A549 (cell line): Measurements from ENCODE around the gene GATAD1. TPM values are rescaled to one million over a fixed set of nuclear protein-coding genes. Genes with fewer than 3 reads are reported as not detected.

ENCODE experiments used
- ATAC-seq, 2 experiments: fragments of 200-7000 bp in 1 of 2; fragments of >200 bp in 1 of 2; cut with Nextera tagmentation in 1 of 2; cut with Tn5 transposase in 1 of 2; 3 replicates each; pipeline versions ENCODE4 v1.8.0 to v1.9.1; 2018 to 2020; ENCODE audit warnings: mild to moderate bottlenecking in 1 of 2, moderate library complexity in 1 of 2
- CTCF ChIA-PET: fragments of 300-600 bp; sonication (Branson Sonifier 250); formaldehyde crosslinking; extraction: SDS; loops from one replicate; lab custom pipeline; 2021; ENCODE audit warnings: antibody characterized with exemption, inconsistent platforms; lab: Yijun Ruan, JAX
- POLR2A ChIA-PET: fragments of 350-600 bp; formaldehyde crosslinking; extraction: SDS; loops from one replicate; lab custom pipeline; 2021; ENCODE audit warnings: antibody characterized with exemption, inconsistent platforms; lab: Yijun Ruan, JAX
- DNase-seq, 2 experiments: peaks; one replicate each; pipeline versions ENCODE4 v3.0.0 to v3.0.0-alpha.2; 2011 to 2016; ENCODE audit warnings: low read depth in 1 of 2, low spot score in 1 of 2
- FAIRE-seq: peaks from 2 replicates; lab custom pipeline; 2011; peaks lifted over from hg19 to GRCh38; lab: Jason Lieb, UNC
- H3K27ac ChIP-seq, 2 experiments: fragments of >200 bp; sonication (Bioruptor Twin); formaldehyde crosslinking; 3 replicates each; pipeline ENCODE4 v1.5.1; 2016 to 2017
- H3K4me1 ChIP-seq: fragments of >200 bp; sonication (Bioruptor Twin); formaldehyde crosslinking; 3 replicates; pipeline ENCODE4 v1.6.1; 2016
- H3K4me2 ChIP-seq: fragments of >200 bp; sonication (Bioruptor Twin); formaldehyde crosslinking; 3 replicates; pipeline ENCODE4 v1.6.1; 2016
- H3K4me3 ChIP-seq: fragments of >200 bp; sonication (Bioruptor Twin); formaldehyde crosslinking; 3 replicates; pipeline ENCODE4 v1.5.1; 2016
- H3K9me3 ChIP-seq: fragments of >200 bp; sonication (Bioruptor Twin); formaldehyde crosslinking; 3 replicates; pipeline ENCODE4 v1.6.1; 2016
- ATOH8 ChIP-seq: fragments of 250-450 bp; sonication (Bioruptor Pico); IDR thresholded peaks from 2 replicates; pipeline ENCODE4 v1.5.0; 2020; ENCODE audit warnings: low read depth, mild to moderate bottlenecking, moderate library complexity
- CBX2 ChIP-seq: fragments of 200-600 bp; sonication (generic); IDR thresholded peaks from 2 replicates; pipeline ENCODE4 v1.6.1; 2016; ENCODE audit warnings: low read depth, mild to moderate bottlenecking, borderline replicate concordance
- CEBPB ChIP-seq, 2 experiments: fragments of >200 bp in 1 of 2; sonication (Bioruptor Twin) in 1 of 2; formaldehyde crosslinking in 1 of 2; IDR thresholded peaks; 2 replicates each; pipeline ENCODE4 v1.6.1; 2012 to 2016
- CHD2 ChIP-seq: fragments of 150-350 bp; IDR thresholded peaks from 2 replicates; pipeline ENCODE4 v1.6.1; 2014; ENCODE audit warnings: low read length; ENCODE audit not compliant: partially characterized antibody
- CTCF ChIP-seq: fragments of >200 bp; sonication (Bioruptor Twin); formaldehyde crosslinking; IDR thresholded peaks from 3 replicates; pipeline ENCODE4 v1.5.1; 2016
- EHF ChIP-seq: fragments of 250-450 bp; sonication (Bioruptor Pico); IDR thresholded peaks from 2 replicates; pipeline ENCODE4 v1.5.0; 2020; ENCODE audit warnings: mild to moderate bottlenecking
- ELK1 ChIP-seq: fragments of 150-350 bp; IDR thresholded peaks from 2 replicates; pipeline ENCODE4 v1.6.1; 2014; ENCODE audit warnings: low read depth, mild to moderate bottlenecking, low read length
- FOXS1 ChIP-seq: fragments of 250-450 bp; sonication (Bioruptor Pico); IDR thresholded peaks from 2 replicates; pipeline ENCODE4 v1.5.0; 2020; ENCODE audit warnings: mild to moderate bottlenecking, moderate library complexity
- HMGXB4 ChIP-seq: fragments of 250-450 bp; sonication (Bioruptor Pico); IDR thresholded peaks from 2 replicates; pipeline ENCODE4 v1.5.0; 2021; ENCODE audit warnings: mild to moderate bottlenecking, moderate library complexity, borderline replicate concordance
- HOXB13 ChIP-seq: fragments of 250-450 bp; sonication (Bioruptor Pico); IDR thresholded peaks from 2 replicates; pipeline ENCODE4 v1.5.0; 2020; ENCODE audit warnings: low read depth, mild to moderate bottlenecking, moderate library complexity
- JUNB ChIP-seq: fragments of >200 bp; sonication (Bioruptor Twin); formaldehyde crosslinking; IDR thresholded peaks from 2 replicates; pipeline ENCODE4 v1.6.1; 2016
- KDM1A ChIP-seq: fragments of 200-600 bp; sonication (generic); IDR thresholded peaks from 2 replicates; pipeline ENCODE4 v1.6.1; 2016; ENCODE audit warnings: low read depth, mild to moderate bottlenecking
- MAFK ChIP-seq: fragments of 450-650 bp; IDR thresholded peaks from 2 replicates; pipeline ENCODE4 v1.6.1; 2014; ENCODE audit not compliant: partially characterized antibody
- MAZ ChIP-seq: fragments of 150-350 bp; IDR thresholded peaks from 2 replicates; pipeline ENCODE4 v1.6.1; 2014; ENCODE audit warnings: antibody characterized with exemption, low read depth, low read length, borderline replicate concordance
- NFE2L2 ChIP-seq: fragments of 150-350 bp; conservative IDR thresholded peaks from 2 replicates; pipeline ENCODE4 v1.6.1; 2014; ENCODE audit warnings: low read length
- NR3C1 ChIP-seq: fragments of >200 bp; sonication (Bioruptor Twin); formaldehyde crosslinking; IDR thresholded peaks from 3 replicates; pipeline ENCODE4 v1.6.1; 2017
- POLR2AphosphoS2 ChIP-seq: conservative IDR thresholded peaks from 2 replicates; pipeline ENCODE4 v1.6.1; 2012; ENCODE audit warnings: low read length, improper control_type of control experiment, inconsistent platforms
- RARB ChIP-seq: fragments of 250-450 bp; sonication (Bioruptor Pico); IDR thresholded peaks from 2 replicates; pipeline ENCODE4 v1.8.0; 2021; ENCODE audit warnings: mild to moderate bottlenecking, moderate library complexity
- RNF2 ChIP-seq: fragments of 200-600 bp; sonication (generic); IDR thresholded peaks from 2 replicates; pipeline ENCODE4 v1.6.1; 2016; ENCODE audit warnings: low read depth, mild to moderate bottlenecking, antibody characterized with exemption, moderate library complexity, borderline replicate concordance
- SMC3 ChIP-seq: fragments of >200 bp; sonication (Bioruptor Twin); formaldehyde crosslinking; IDR thresholded peaks from 3 replicates; pipeline ENCODE4 v1.6.1; 2018; ENCODE audit warnings: inconsistent platforms
- SREBF2 ChIP-seq: fragments of 450-650 bp; IDR thresholded peaks from 2 replicates; pipeline ENCODE4 v1.6.1; 2014; ENCODE audit warnings: mild to moderate bottlenecking, moderate library complexity
- TP53 ChIP-seq: fragments of 250-450 bp; sonication (Bioruptor Pico); IDR thresholded peaks from 2 replicates; pipeline ENCODE4 v1.5.0; 2021; ENCODE audit warnings: mild to moderate bottlenecking, moderate library complexity
- WGBS: methylation state at CpG from one replicate; pipeline ENCODE4 v1.1.6; 2017; ENCODE audit errors: missing lambda C conversion rate; 5-methylcytosine and 5-hydroxymethylcytosine counted together
- polyA plus RNA-seq, 4 experiments: library from polyadenylated mRNA; depleted of rRNA in 3 of 4; stranded (reverse); fragments of >200 nt; fragmentation: RNase III in 1 of 4; extraction: RNeasy Plus Mini Kit Qiagen cat#74134 plus additional on column Dnase treatment in 1 of 4; gene quantifications; 2 replicates in 3 of 4; 3 replicates in 1 of 4; pipeline ENCODE4 v1.2.3, GENCODE V29; 2011 to 2017
- TF ChIP-seq, protein P1 (sequence below): fragments of 450-650 bp; IDR thresholded peaks from 2 replicates; pipeline ENCODE4 v1.6.1; 2014; ENCODE audit warnings: antibody characterized with exemption
- TF ChIP-seq, protein P2 (sequence below): fragments of >200 bp; sonication (Bioruptor Twin); formaldehyde crosslinking; IDR thresholded peaks from 3 replicates; pipeline ENCODE4 v1.6.1; 2016

GATAD1 gene
- polyA plus RNA-seq, 2 of the 4 experiments (the other 2 are of a cell fraction): 20.8 to 35.7 TPM

- ChIA-PET POLR2A (no interaction called here), CTCF (no interaction called here)
- no peak overlapping the region for H3K4me3 ChIP-seq
- ATAC-seq (no peak), DNase-seq (no peak), FAIRE-seq (no peak)
- no peaks in the 10 kb centered on the region for H3K9me3 ChIP-seq
- no peak overlapping the region for H3K4me2 ChIP-seq
- TF ChIP-seq ELK1 (no peak), CHD2 (no peak), CEBPB (IDR thresholded peaks at IDR 0.05) (no peak), NFE2L2 (no peak)
- TF ChIP-seq, protein P1, sequence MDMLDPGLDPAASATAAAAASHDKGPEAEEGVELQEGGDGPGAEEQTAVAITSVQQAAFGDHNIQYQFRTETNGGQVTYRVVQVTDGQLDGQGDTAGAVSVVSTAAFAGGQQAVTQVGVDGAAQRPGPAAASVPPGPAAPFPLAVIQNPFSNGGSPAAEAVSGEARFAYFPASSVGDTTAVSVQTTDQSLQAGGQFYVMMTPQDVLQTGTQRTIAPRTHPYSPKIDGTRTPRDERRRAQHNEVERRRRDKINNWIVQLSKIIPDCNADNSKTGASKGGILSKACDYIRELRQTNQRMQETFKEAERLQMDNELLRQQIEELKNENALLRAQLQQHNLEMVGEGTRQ: no peak
- H3K27ac ChIP-seq: no peak overlapping the region
- WGBS: 100% methylated on average over 2 of the region's 2 CpGs
- H3K4me1 ChIP-seq: 0 out of 3 replicates have a peak, but pooled peaks cover 4% of the 10 kb centered on the region
These were observed 9.0 kb downstream of the GATAD1 start for GRCh38 chr7:92456236-92456635.

DNA sequence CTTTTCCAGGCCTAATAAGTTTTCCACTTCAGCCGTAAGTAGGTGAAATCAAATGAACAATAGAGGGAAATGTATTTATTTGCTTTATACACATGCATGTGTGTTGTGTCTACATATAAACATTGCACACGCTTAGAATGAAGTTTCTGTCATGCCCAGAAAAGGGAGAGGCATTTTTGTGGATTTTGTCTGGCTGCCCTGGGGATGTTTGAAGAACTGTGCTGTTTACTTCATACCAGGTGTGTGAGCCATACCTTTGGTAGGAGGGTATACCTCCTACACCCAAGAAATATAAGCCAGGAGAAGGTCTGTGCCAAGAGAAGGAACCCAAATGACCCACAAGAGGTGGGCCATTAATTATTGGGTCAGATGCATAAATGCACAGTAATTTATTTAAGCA is 12.8 kb downstream of the GATAD1 start:
- no peak for ATAC-seq
- WGBS: 75% methylated on average over 2 of the region's 2 CpGs
- Histone ChIP-seq H3K4me2 (no peak overlapping the region), H3K27ac (no peak overlapping the region), H3K4me1 (0 out of 3 replicates have a peak, but pooled peaks cover 4% of the 10 kb centered on the region), H3K4me3 (no peak overlapping the region), H3K9me3 (no peaks in the 10 kb centered on the region)
- TF ChIP-seq HOXB13 (no peak), JUNB (no peak), SMC3 (no peak), HMGXB4 (CRISPR knock-in tag) (no peak)
- CTCF ChIA-PET: interaction anchor here (1.8 to 2.1 kb wide), 3 partner anchors 9 to 35 kb away, joined by 7 to 14 read pairs (median 10); partner anchors contain the start of gene GATAD1
- no peak for FAIRE-seq
- POLR2A ChIA-PET: no interaction called here
- no peak for DNase-seq

- 89% methylated on average over 4 of the region's 4 CpGs for WGBS
- no peak for ATAC-seq
- FAIRE-seq: no peak
- DNase-seq: no peak
- ChIA-PET CTCF (interaction anchor here (0.6 to 2.1 kb wide), 10 partner anchors 10 to 1106 kb away, joined by 3 to 14 read pairs (median 6); partner anchors contain the start of gene GATAD1), POLR2A (no interaction called here)
- H3K9me3 ChIP-seq: no peaks in the 10 kb centered on the region
- H3K4me2 ChIP-seq: no peak overlapping the region
- no peak overlapping the region for H3K27ac ChIP-seq
- 0 out of 3 replicates have a peak, but pooled peaks cover 4% of the 10 kb centered on the region for H3K4me1 ChIP-seq
- H3K4me3 ChIP-seq: no peak overlapping the region
- TF ChIP-seq KDM1A (no peak), SREBF2 (no peak), FOXS1 (CRISPR knock-in tag) (no peak), ELK1 (no peak), RNF2 (no peak), ATOH8 (CRISPR knock-in tag) (no peak), POLR2AphosphoS2 (no peak), RARB (CRISPR knock-in tag) (no peak), TP53 (CRISPR knock-in tag) (no peak), HOXB13 (no peak), CTCF (no peak), NR3C1 (no peak), MAZ (no peak), SMC3 (no peak), EHF (CRISPR knock-in tag) (no peak), NFE2L2 (no peak), CBX2 (no peak), MAFK (no peak)
- TF ChIP-seq, protein P2, sequence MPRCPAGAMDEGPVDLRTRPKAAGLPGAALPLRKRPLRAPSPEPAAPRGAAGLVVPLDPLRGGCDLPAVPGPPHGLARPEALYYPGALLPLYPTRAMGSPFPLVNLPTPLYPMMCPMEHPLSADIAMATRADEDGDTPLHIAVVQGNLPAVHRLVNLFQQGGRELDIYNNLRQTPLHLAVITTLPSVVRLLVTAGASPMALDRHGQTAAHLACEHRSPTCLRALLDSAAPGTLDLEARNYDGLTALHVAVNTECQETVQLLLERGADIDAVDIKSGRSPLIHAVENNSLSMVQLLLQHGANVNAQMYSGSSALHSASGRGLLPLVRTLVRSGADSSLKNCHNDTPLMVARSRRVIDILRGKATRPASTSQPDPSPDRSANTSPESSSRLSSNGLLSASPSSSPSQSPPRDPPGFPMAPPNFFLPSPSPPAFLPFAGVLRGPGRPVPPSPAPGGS: no peak
These were observed 13.2 kb downstream of the GATAD1 start for GRCh38 chr7:92460510-92460909.
